Measurements from ENCODE around the gene ZNF394.
"Not testable (repeated sequence)": the region's sequence is repeated elsewhere in the genome, so short reads cannot be mapped to it uniquely, and the experiment has no call there.

The ZNF394 gene

GRCh38 chr7:99499721-99500636 lies at the start of gene ZNF394:
ZNF394 (minus strand) TSS chr7:99500281; CDS start chr7:99500093, 188 bp downstream.
- no peak for TF ChIP-seq CTCF (IDR thresholded peaks at IDR 0.05; ENCODE audit: low read depth, low read length)
- in situ Hi-C loops (cut with HindIII; ENCODE audit: low sequenced_read_pairs): no loop called here
- peak; percentile 92 for DNase-seq (ENCODE audit: low read depth, low spot score)
- peak within 1 kb of the TSS; percentile 99 for H3K4me3 ChIP-seq (ENCODE audit: low read depth, low read length)

- in situ Hi-C loops (cut with HindIII; ENCODE audit: low sequenced_read_pairs); DNase-seq (ENCODE audit: low read depth, low spot score); H3K4me3 ChIP-seq (ENCODE audit: low read depth, low read length): not testable (repeated sequence)
Observed at GRCh38 chr7:99549545-99549944, 49.5 kb upstream of the ZNF394 start.

GRCh38 chr7:99545308-99545707 lies 45.2 kb upstream of the ZNF394 start:
- in situ Hi-C loops (cut with HindIII; ENCODE audit: low sequenced_read_pairs): not testable (repeated sequence)

GRCh38 chr7:99543916-99544315 lies 43.8 kb upstream of the ZNF394 start:
- no peak for TF ChIP-seq CTCF (IDR thresholded peaks at IDR 0.05; ENCODE audit: low read depth, low read length)
- in situ Hi-C loops (cut with HindIII; ENCODE audit: low sequenced_read_pairs): no loop called here
- DNase-seq (ENCODE audit: low read depth, low spot score): no peak
- no peak overlapping the region for H3K4me3 ChIP-seq (ENCODE audit: low read depth, low read length)

More at GRCh38 chr7:99545308-99545707, 45.2 kb upstream of the ZNF394 start:
- not testable (repeated sequence) for H3K4me3 ChIP-seq (ENCODE audit: low read depth, low read length); DNase-seq (ENCODE audit: low read depth, low spot score)

GRCh38 chr7:99543081-99543671 lies 43.1 kb upstream of the ZNF394 start:
- H3K4me3 ChIP-seq (ENCODE audit: low read depth, low read length): no peak overlapping the region
- DNase-seq (ENCODE audit: low read depth, low spot score): no peak
- no peak for TF ChIP-seq CTCF (IDR thresholded peaks at IDR 0.05; ENCODE audit: low read depth, low read length)
- in situ Hi-C loops (cut with HindIII; ENCODE audit: low sequenced_read_pairs): no loop called here

- DNase-seq (ENCODE audit: low read depth, low spot score): no peak
- TF ChIP-seq CTCF (IDR thresholded peaks at IDR 0.05; ENCODE audit: low read depth, low read length): no peak
- in situ Hi-C loops (cut with HindIII; ENCODE audit: low sequenced_read_pairs): no loop called here
- H3K4me3 ChIP-seq (ENCODE audit: low read depth, low read length): no peak overlapping the region
Observed at GRCh38 chr7:99541212-99541611, 41.1 kb upstream of the ZNF394 start.

GRCh38 chr7:99540542-99540941 lies 40.5 kb upstream of the ZNF394 start:
- DNase-seq (ENCODE audit: low read depth, low spot score): no peak
- in situ Hi-C loops (cut with HindIII; ENCODE audit: low sequenced_read_pairs): no loop called here
- no peak for TF ChIP-seq CTCF (IDR thresholded peaks at IDR 0.05; ENCODE audit: low read depth, low read length)

More at GRCh38 chr7:99540542-99540941, 40.5 kb upstream of the ZNF394 start:
- no peak overlapping the region for H3K4me3 ChIP-seq (ENCODE audit: low read depth, low read length)

Data from astrocyte of the spinal cord (primary cell).